GM23338 (cell line): ENCODE measurements around the gene TCHH. TPM values are rescaled to one million over a fixed set of nuclear protein-coding genes. Genes with fewer than 3 reads are reported as not detected.

ENCODE experiments used
- ATAC-seq: fragments of 200-7000 bp; cut with Tn5 transposase; 3 replicates; pipeline ENCODE4 v1.9.1; 2020
- DNase-seq: peaks from one replicate; pipeline ENCODE4 v3.0.0-alpha.2; 2015; ENCODE audit warnings: low spot score
- H2AFZ ChIP-seq: fragments of 200-600 bp; sonication (generic); 2 replicates; pipeline ENCODE4 v1.8.0; 2016; ENCODE audit warnings: antibody characterized with exemption, mild to moderate bottlenecking, moderate library complexity
- H3F3A ChIP-seq: fragments of 200-600 bp; sonication (generic); replicated peaks from 2 replicates; pipeline ENCODE4 v1.8.0; 2017; ENCODE audit warnings: antibody characterized with exemption, mixed run types, low read depth
- H3K27ac ChIP-seq: fragments of 200-600 bp; sonication (generic); 2 replicates; pipeline ENCODE4 v1.6.1; 2016; ENCODE audit warnings: low read depth
- H3K27me3 ChIP-seq: fragments of 200-600 bp; sonication (generic); 2 replicates; pipeline ENCODE4 v1.8.0; 2016; ENCODE audit warnings: mild to moderate bottlenecking, mixed run types, moderate library complexity; ENCODE audit not compliant: insufficient read depth
- H3K36me3 ChIP-seq: fragments of 200-600 bp; sonication (generic); 2 replicates; pipeline ENCODE4 v1.8.0; 2016; ENCODE audit warnings: mild to moderate bottlenecking; ENCODE audit not compliant: insufficient read depth
- H3K4me1 ChIP-seq: fragments of 200-600 bp; sonication (generic); 2 replicates; pipeline ENCODE4 v1.8.0; 2016; ENCODE audit warnings: mild to moderate bottlenecking, moderate library complexity; ENCODE audit not compliant: insufficient read depth
- H3K4me2 ChIP-seq: fragments of 200-600 bp; sonication (generic); 2 replicates; pipeline ENCODE4 v1.7.1; 2017; ENCODE audit warnings: mixed run types
- H3K4me3 ChIP-seq: fragments of 200-600 bp; sonication (generic); 2 replicates; pipeline ENCODE4 v1.6.1; 2016; ENCODE audit warnings: mixed run types
- H3K79me2 ChIP-seq: fragments of 200-600 bp; sonication (generic); replicated peaks from 2 replicates; pipeline ENCODE4 v1.8.0; 2017; ENCODE audit warnings: mild to moderate bottlenecking; ENCODE audit not compliant: insufficient read depth
- H3K9me2 ChIP-seq: fragments of 200-600 bp; sonication (generic); 2 replicates; pipeline ENCODE4 v1.8.0; 2017; ENCODE audit not compliant: insufficient read depth
- H4K20me1 ChIP-seq: fragments of 200-600 bp; sonication (generic); replicated peaks from 2 replicates; pipeline ENCODE4 v1.8.0; 2017; ENCODE audit warnings: mild to moderate bottlenecking; ENCODE audit not compliant: insufficient read depth
- H3K27ac Mint-ChIP-seq: 2 replicates; pipeline ENCODE4 v1.8.0; 2020; ENCODE audit warnings: inconsistent platforms, mild to moderate bottlenecking, moderate library complexity, mixed read lengths
- H3K27me3 Mint-ChIP-seq: 3 replicates; pipeline ENCODE4 v1.8.0; 2022; ENCODE audit warnings: low read depth, mild to moderate bottlenecking, moderate library complexity, mixed read lengths, inconsistent platforms; ENCODE audit not compliant: insufficient read depth, poor library complexity
- H3K36me3 Mint-ChIP-seq: 3 replicates; pipeline ENCODE4 v1.8.0; 2021; ENCODE audit warnings: low read depth, mild to moderate bottlenecking, inconsistent platforms, moderate library complexity, mixed read lengths
- H3K4me1 Mint-ChIP-seq: 3 replicates; pipeline ENCODE4 v1.8.0; 2020; ENCODE audit warnings: mild to moderate bottlenecking, inconsistent platforms, mixed read lengths
- H3K4me3 Mint-ChIP-seq: 3 replicates; pipeline ENCODE4 v1.8.0; 2021; ENCODE audit warnings: moderate library complexity, mild to moderate bottlenecking, inconsistent platforms, mixed read lengths
- H3K9me3 Mint-ChIP-seq: 3 replicates; pipeline ENCODE4 v1.8.0; 2020; ENCODE audit warnings: moderate library complexity, mild to moderate bottlenecking, inconsistent platforms, mixed read lengths
- CREB1 ChIP-seq: fragments of 250-450 bp; sonication (Bioruptor Pico); IDR thresholded peaks from 2 replicates; pipeline ENCODE4 v1.5.0; 2020; ENCODE audit warnings: low read depth, mild to moderate bottlenecking, moderate library complexity
- CTCF ChIP-seq, 2 experiments: fragments of 200-600 bp in 1 of 2; sonication (generic) in 1 of 2; conservative IDR thresholded peaks; 2 replicates each; pipeline versions ENCODE4 v1.5.1 to v1.6.1; 2016 to 2017; ENCODE audit warnings: antibody characterized with exemption in 2 of 2, low read depth in 2 of 2, mild to moderate bottlenecking in 2 of 2, moderate library complexity in 1 of 2
- EZH2phosphoT487 ChIP-seq: fragments of 200-600 bp; sonication (generic); IDR thresholded peaks from one replicate; pipeline ENCODE4 v1.8.1; 2018; ENCODE audit warnings: antibody characterized with exemption; ENCODE audit not compliant: unreplicated experiment
- JUNB ChIP-seq: IDR thresholded peaks from one replicate; pipeline ENCODE4 v1.6.1; 2016; ENCODE audit warnings: antibody characterized with exemption; ENCODE audit not compliant: unreplicated experiment
- NANOG ChIP-seq: IDR thresholded peaks from 2 replicates; pipeline ENCODE4 v1.6.1; 2016; ENCODE audit warnings: antibody characterized with exemption, borderline replicate concordance
- POLR2AphosphoS5 ChIP-seq: IDR thresholded peaks from 2 replicates; pipeline ENCODE4 v1.6.1; 2016; ENCODE audit warnings: antibody characterized with exemption, low read depth
- ZNF114 ChIP-seq: fragments of 250-450 bp; sonication (Bioruptor Pico); IDR thresholded peaks from 2 replicates; pipeline ENCODE4 v1.5.0; 2020; ENCODE audit warnings: mild to moderate bottlenecking, moderate library complexity
- ZNF462 ChIP-seq: fragments of 250-450 bp; sonication (Bioruptor Pico); IDR thresholded peaks from 2 replicates; pipeline ENCODE4 v1.5.0; 2020; ENCODE audit warnings: mild to moderate bottlenecking, moderate library complexity
- polyA plus RNA-seq: library from polyadenylated mRNA; unstranded; fragments of >200 nt; fragmentation: Nextera tagmentation; extraction: Ambion mirVana; gene quantifications from 2 replicates; pipeline ENCODE4 v1.2.1, GENCODE V29; 2016
- total RNA-seq: library from RNA; depleted of rRNA; stranded (reverse); fragments of >200 nt; shearing (Covaris generic); gene quantifications from 2 replicates; pipeline ENCODE4 v1.2.3, GENCODE V29; 2014

The TCHH gene
- total and polyA plus RNA-seq, 2 experiments from 2014 or later: 0.38 to 0.42 TPM

- TF ChIP-seq ZNF462 (CRISPR knock-in tag) (no peak), NANOG (no peak), CREB1 (CRISPR knock-in tag) (no peak), JUNB (no peak), ZNF114 (CRISPR knock-in tag) (no peak), EZH2phosphoT487 (no peak), CTCF (conservative IDR thresholded peaks at IDR 0.05; ENCODE audit: low read depth in 2 of 2) (no peak)
These were observed 36.4 kb upstream of the TCHH start (continued) for GRCh38 chr1:152151646-152152045.

- Mint-ChIP-seq H3K27me3 (no peaks in the 10 kb centered on the region), H3K27ac (no peak overlapping the region), H3K9me3 (peaks cover 42% of the 10 kb centered on the region), H3K4me1 (no peaks in the 10 kb centered on the region), H3K4me3 (no peak overlapping the region), H3K36me3 (peaks cover 20% of the 10 kb centered on the region)
- H2AFZ ChIP-seq: no peak overlapping the region
- no peaks in the 10 kb centered on the region for H3K27me3 ChIP-seq
- H3K4me2 ChIP-seq: no peak overlapping the region
- H3K79me2 ChIP-seq: no peaks in the 10 kb centered on the region
- no peak overlapping the region for H3K27ac ChIP-seq
- peaks cover 17% of the 10 kb centered on the region; the same call in 1 of the 2 replicates for H3K9me2 ChIP-seq
- no peaks in the 10 kb centered on the region for H4K20me1 ChIP-seq
- 0 out of 2 replicates have a peak, but pooled peaks cover 6% of the 10 kb centered on the region for H3K36me3 ChIP-seq
- no peak for DNase-seq
- no peaks in the 10 kb centered on the region for H3K4me1 ChIP-seq
- H3K4me3 ChIP-seq: no peak overlapping the region
- ATAC-seq: no peak
- no peaks in the 10 kb centered on the region for H3F3A ChIP-seq
- TF ChIP-seq ZNF462 (CRISPR knock-in tag) (no peak), EZH2phosphoT487 (no peak), POLR2AphosphoS5 (no peak)
These were observed 33.7 kb upstream of the TCHH start for GRCh38 chr1:152148981-152149380.
